Heart right ventricle (tissue), 16 donors: Measurements from ENCODE around the gene BSPRY. TPM values are rescaled to one million over a fixed set of nuclear protein-coding genes. Genes with fewer than 3 reads are reported as not detected.

ENCODE experiments used
- ATAC-seq, 8 donors: fragments of 200-7000 bp; cut with Tn5 transposase; one replicate each; pipeline ENCODE4 v1.9.1; 2020; ENCODE audit warnings: mild to moderate bottlenecking in 8 of 8, moderate library complexity in 8 of 8, moderate number of reproducible peaks in 1 of 8
- DNase-seq, 2 donors: peaks; one replicate each; pipeline ENCODE4 v3.0.0-alpha.2; 2020
- H3K27ac ChIP-seq, 10 donors: fragments of 200-600 bp; sonication (generic) in 2 of 10; one replicate each; pipeline versions ENCODE4 v1.5.0 to v1.8.0; 2020 to 2022; ENCODE audit warnings: mild to moderate bottlenecking in 3 of 10
- H3K27me3 ChIP-seq, 7 donors: fragments of 200-600 bp; one replicate each; pipeline ENCODE4 v1.8.0; 2021 to 2022; ENCODE audit warnings: mild to moderate bottlenecking in 2 of 7
- H3K36me3 ChIP-seq, 9 donors: fragments of 200-600 bp; sonication (generic) in 1 of 9; one replicate each; pipeline versions ENCODE4 v1.5.0 to v1.8.0; 2020 to 2022; ENCODE audit warnings: mild to moderate bottlenecking in 2 of 9
- H3K4me1 ChIP-seq, 9 donors: fragments of 200-600 bp; sonication (generic) in 1 of 9; one replicate each; pipeline versions ENCODE4 v1.5.0 to v1.8.0; 2020 to 2022; ENCODE audit warnings: mild to moderate bottlenecking in 4 of 9
- H3K4me3 ChIP-seq, 10 donors: fragments of 200-600 bp; sonication (generic) in 2 of 10; one replicate each; pipeline versions ENCODE4 v1.5.0 to v1.8.0; 2020 to 2022; ENCODE audit warnings: mild to moderate bottlenecking in 7 of 10, moderate library complexity in 2 of 10
- H3K9me3 ChIP-seq, 11 donors: fragments of 200-600 bp in 10 of 11; sonication (generic) in 2 of 11; one replicate each; pipeline versions ENCODE4 v1.5.0 to v1.8.0; 2013 to 2022; ENCODE audit warnings: mild to moderate bottlenecking in 2 of 11, control low read depth in 1 of 11, moderate library complexity in 1 of 11
- CTCF ChIP-seq, 9 donors: fragments of 200-600 bp; sonication (generic) in 2 of 9; IDR thresholded peaks; one replicate each; pipeline versions ENCODE4 v1.5.0 to v1.8.0; 2021 to 2022; ENCODE audit warnings: antibody characterized with exemption in 9 of 9, mild to moderate bottlenecking in 5 of 9, moderate library complexity in 1 of 9
- WGBS, 2 donors: extraction: QIAGEN DNeasy Blood & Tissue Kit; methylation state at CpG; one replicate each; pipeline ENCODE4 v1.1.7; 2013; ENCODE audit warnings: inconsistent platforms in 1 of 2; 5-methylcytosine and 5-hydroxymethylcytosine counted together
- intact Hi-C, 10 donors: fragments of 100-400 bp; cut with DNase I; formaldehyde crosslinking; loops; one replicate each; pipeline versions ENCODE4 v1.11.1 to v1.14.2; 2022
- polyA plus RNA-seq, 2 donors: library from polyadenylated mRNA; stranded (reverse); fragments of 200-250 nt; gene quantifications; one replicate each; pipeline ENCODE4 v1.2.3, GENCODE V29; 2013
- total RNA-seq, 10 donors: library from RNA; stranded (reverse); fragmentation: NEBNext Ultra II Directional in 3 of 10; extraction: Animal tissue kit (Norgen Biotek cat#: 25700) in 3 of 10; gene quantifications; one replicate each; pipeline versions ENCODE4 v1.2.1 to v1.2.4, GENCODE V29; 2021 to 2023
- donor health status: Arrhythmogenic right ventricular cardiomyopathy.
- donor health status: ischemic (EF 13 %, LVEDD 7.1; RV severe dilation, severe dysfunction).
- donor health status: healthy with polysubstance abuse.
- donor health status: DM: no; HTN: yes; CAD: no.
- donor health status: DM: no; HTN: no; CAD: no.
- donor health status: ischemic (EF 25% LVEDD 6.9; RV normal size, moderate dysfunction).
- donor health status: ischemic (EF 25% LVEDD 5.7; RV mildly dilated, moderate dysfunction).
- donor health status: healthy.
- donor health status: DM: yes; HTN: yes; CAD: no.
- donor health status: Ischemic cardiomyopathy.
- donor health status: ischemic (EF 35%, LVEDD 5.7; RV mildly dilated, moderate dysfunction).
- donor health status: nonischemic (EF 11% LVEDD 7.7; RV severe dilation, severe dysfunction).
- donor health status: DM: yes; HTN: yes; CAD: no.
- donor health status: PGD.
- donor health status: ischemic (EF 29% LVEDD 5.4; RV normal size, mild dysfunction).
- donor health status: nonischemic (EF 23%, LVEDD 6.1; RV moderate dilation, normal function).

The BSPRY gene
- total and polyA plus RNA-seq, 12 donors, result 0.44 to 4.2 (median 1.6) TPM

- intact Hi-C loops, result no loop called here
- peak in 4 of 8 donors; percentile 24 to 48 (median 37) for ATAC-seq
- H3K27ac ChIP-seq, result peak overlapping the region in 1 of 10 donors; percentile 22
- H3K4me1 ChIP-seq, result peaks cover 0 to 17% (median 0%) of the 10 kb centered on the region in 9 donors
- no peaks in the 10 kb centered on the region for H3K9me3 ChIP-seq
- WGBS, 2 donors, result 70 to 71% methylated on average over 13 of the region's 13 CpGs
- no peaks in the 10 kb centered on the region for H3K27me3 ChIP-seq
- no peak for TF ChIP-seq CTCF (IDR thresholded peaks at IDR 0.05)
- H3K36me3 ChIP-seq, result peaks cover 0 to 18% (median 10%) of the 10 kb centered on the region in 9 donors
- H3K4me3 ChIP-seq, result no peak overlapping the region
- no peak for DNase-seq
Observed at GRCh38 chr9:113368982-113369854, 19.9 kb downstream of the BSPRY start.

GRCh38 chr9:113369855-113370140 is 20.5 kb downstream of the BSPRY start:
- H3K9me3 ChIP-seq, result no peaks in the 10 kb centered on the region
- H3K27me3 ChIP-seq, result no peaks in the 10 kb centered on the region
- DNase-seq, result no peak
- no peak overlapping the region for H3K4me3 ChIP-seq
- peaks cover 0 to 17% (median 0%) of the 10 kb centered on the region in 9 donors for H3K4me1 ChIP-seq
- peak overlapping the region in 1 of 10 donors; percentile 22 for H3K27ac ChIP-seq
- no peak for TF ChIP-seq CTCF (IDR thresholded peaks at IDR 0.05)
- ATAC-seq, result peak in 2 of 8 donors; percentile 4 to 13
- peaks cover 0 to 23% (median 13%) of the 10 kb centered on the region in 9 donors for H3K36me3 ChIP-seq
- intact Hi-C loops, result no loop called here
- 76% methylated on average over 11 of the region's 11 CpGs for WGBS, 2 donors

- no peak overlapping the region for H3K4me3 ChIP-seq
- intact Hi-C loops, result no loop called here
- WGBS, 2 donors, result 71 to 75% methylated on average over 8 of the region's 8 CpGs
Observed at GRCh38 chr9:113370806-113371325, 21.5 kb downstream of the BSPRY start.

GRCh38 chr9:113372059-113372458 is 22.7 kb downstream of the BSPRY start:
- H3K9me3 ChIP-seq, result no peaks in the 10 kb centered on the region
- intact Hi-C loops, result no loop called here
- H3K27ac ChIP-seq, result no peak overlapping the region
- ATAC-seq, result no peak
- 81 to 84% methylated on average over 5 of the region's 5 CpGs for WGBS, 2 donors
- H3K27me3 ChIP-seq, result no peaks in the 10 kb centered on the region
- DNase-seq, result no peak
- no peak overlapping the region for H3K4me3 ChIP-seq
- no peak for TF ChIP-seq CTCF (IDR thresholded peaks at IDR 0.05)
- peaks cover 0 to 20% (median 11%) of the 10 kb centered on the region in 9 donors for H3K4me1 ChIP-seq
- H3K36me3 ChIP-seq, result peaks cover 0 to 27% (median 16%) of the 10 kb centered on the region in 9 donors

More at GRCh38 chr9:113370806-113371325, 21.5 kb downstream of the BSPRY start:
- H3K4me1 ChIP-seq, result peaks cover 0 to 18% (median 6%) of the 10 kb centered on the region in 9 donors
- no peak for DNase-seq
- no peak overlapping the region for H3K27ac ChIP-seq
- H3K9me3 ChIP-seq, result no peaks in the 10 kb centered on the region
- no peak for TF ChIP-seq CTCF (IDR thresholded peaks at IDR 0.05)
- H3K36me3 ChIP-seq, result peaks cover 0 to 27% (median 16%) of the 10 kb centered on the region in 9 donors
- no peak for ATAC-seq
- H3K27me3 ChIP-seq, result no peaks in the 10 kb centered on the region
